Cardiac fibroblast (primary cell): ENCODE results near the gene SMIM24.

Experiments used
- DNase-seq, 2 donors: peaks; one replicate each; pipeline versions ENCODE4 v3.0.0 to v3.0.0-alpha.2; 2010; ENCODE audit warnings: low read depth in 2 of 2
- H3K4me3 ChIP-seq, 2 donors: replicated peaks in 1 of 2; 1 replicate in 1 of 2; 2 replicates in 1 of 2; pipeline ENCODE4 v1.5.1; 2011; ENCODE audit warnings: low read depth in 2 of 2, low read length in 2 of 2, mild to moderate bottlenecking in 2 of 2, moderate library complexity in 1 of 2
- CTCF ChIP-seq: IDR thresholded peaks from one replicate; pipeline ENCODE4 v1.5.1; 2011; ENCODE audit warnings: low read depth, mild to moderate bottlenecking, low read length, inconsistent platforms

SMIM24 gene

GRCh38 chr19:3465552-3465951 lies 14.8 kb downstream of the SMIM24 start:
- no peak for TF ChIP-seq CTCF
- no peak for DNase-seq
- no peak overlapping the region for H3K4me3 ChIP-seq

- H3K4me3 ChIP-seq, result no peak overlapping the region
- TF ChIP-seq CTCF, result no peak
- DNase-seq, result no peak
These were observed 15.6 kb downstream of the SMIM24 start for GRCh38 chr19:3464587-3465235.

GRCh38 chr19:3463714-3464586 lies 16.4 kb downstream of the SMIM24 start:
- H3K4me3 ChIP-seq, result no peak overlapping the region

GRCh38 chr19:3462991-3463713 lies 17.2 kb downstream of the SMIM24 start:
- no peak overlapping the region for H3K4me3 ChIP-seq
- no peak for TF ChIP-seq CTCF
- DNase-seq, result no peak

More at GRCh38 chr19:3463714-3464586, 16.4 kb downstream of the SMIM24 start:
- no peak for DNase-seq
- no peak for TF ChIP-seq CTCF

DNA sequence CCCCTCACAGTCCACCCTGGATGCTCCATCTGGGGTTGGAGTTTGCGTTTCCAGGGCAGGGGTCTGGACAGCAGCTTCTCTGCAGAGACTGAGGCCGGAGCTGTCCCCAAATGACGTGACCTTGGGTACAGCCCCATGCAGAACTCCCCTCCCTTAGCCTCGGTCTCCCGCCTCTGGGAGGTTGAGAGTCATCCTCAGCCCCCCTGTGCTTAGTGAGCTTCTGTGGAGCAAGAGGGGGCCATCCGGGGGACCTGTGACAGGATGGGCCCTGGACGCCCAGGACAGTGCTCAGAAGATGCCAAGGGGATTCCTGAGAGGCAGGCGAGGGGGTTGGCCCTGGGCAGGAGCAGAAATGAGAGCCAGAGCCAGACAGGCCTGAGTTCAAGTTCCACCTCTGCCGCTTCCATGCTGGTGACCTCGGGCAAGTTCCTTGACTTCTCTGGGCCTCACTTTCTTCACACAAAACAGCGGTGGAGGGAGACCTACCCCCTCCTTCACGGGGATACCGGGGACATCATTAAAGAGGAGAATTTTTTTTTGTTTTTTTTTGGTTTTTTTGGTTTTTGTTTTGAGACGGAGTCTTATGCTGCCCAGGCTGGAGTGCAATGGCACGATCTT lies 20.3 kb downstream of the SMIM24 start:
- DNase-seq, result no peak
- no peak for TF ChIP-seq CTCF
- H3K4me3 ChIP-seq, result no peak overlapping the region

GRCh38 chr19:3459089-3459881 lies 21.0 kb downstream of the SMIM24 start:
- no peak for TF ChIP-seq CTCF
- no peak overlapping the region for H3K4me3 ChIP-seq
- DNase-seq, result peak; percentile 93 to 96
